GM21423 (cell line): ENCODE results near the gene TCEAL9.
A peak's percentile ranks its signal among the peaks of the same experiment; 100 is the strongest.
"Not testable (repeated sequence)": the region's sequence is repeated elsewhere in the genome, so short reads cannot be mapped to it uniquely, and the experiment has no call there.

Source experiments
- ATAC-seq: cut with Tn5 transposase; IDR thresholded peaks from one replicate; pipeline ENCODE4 v1.9.1; 2021; ENCODE audit warnings: mild to moderate bottlenecking, moderate library complexity; ENCODE audit not compliant: unreplicated experiment

The TCEAL9 gene

DNA sequence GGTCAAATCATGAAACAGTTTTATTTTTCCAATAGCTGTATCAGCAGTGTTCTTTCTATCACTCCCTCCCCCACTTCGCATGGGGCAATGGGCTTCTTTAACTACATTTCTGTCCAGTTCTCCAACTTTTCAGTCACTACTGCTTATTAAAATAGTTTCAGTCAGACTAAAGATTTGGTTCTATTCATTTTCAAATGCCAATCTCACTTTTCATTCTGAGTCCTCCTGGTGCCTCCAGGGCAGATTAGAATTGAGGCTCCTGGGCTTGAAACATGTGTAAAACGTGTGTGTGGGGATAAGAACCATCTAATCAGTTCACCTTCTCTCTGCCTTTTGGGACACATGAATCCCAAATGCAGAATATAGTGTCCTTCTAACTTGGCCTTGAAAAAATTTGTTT lies 16.6 kb downstream of the TCEAL9 start:
- ATAC-seq: no peak

DNA sequence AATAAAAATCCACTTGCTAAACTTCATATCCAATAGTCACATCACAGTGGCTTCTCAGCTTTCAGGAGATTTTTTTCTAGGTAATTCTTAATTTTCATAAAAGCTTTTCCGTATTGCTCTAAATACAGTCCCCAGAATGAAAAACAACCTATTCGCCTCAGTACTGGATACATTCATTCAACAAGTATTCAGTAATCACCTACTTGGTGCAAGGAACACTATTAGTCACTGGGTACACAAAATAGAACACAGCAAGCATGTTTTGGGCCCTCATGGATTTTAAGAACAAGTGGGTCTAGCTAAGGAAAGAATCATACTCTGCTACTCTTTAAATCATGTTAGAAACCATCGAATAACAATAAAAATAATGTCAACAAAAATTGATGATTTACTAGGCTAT lies 17.3 kb downstream of the TCEAL9 start:
- ATAC-seq: no peak

DNA sequence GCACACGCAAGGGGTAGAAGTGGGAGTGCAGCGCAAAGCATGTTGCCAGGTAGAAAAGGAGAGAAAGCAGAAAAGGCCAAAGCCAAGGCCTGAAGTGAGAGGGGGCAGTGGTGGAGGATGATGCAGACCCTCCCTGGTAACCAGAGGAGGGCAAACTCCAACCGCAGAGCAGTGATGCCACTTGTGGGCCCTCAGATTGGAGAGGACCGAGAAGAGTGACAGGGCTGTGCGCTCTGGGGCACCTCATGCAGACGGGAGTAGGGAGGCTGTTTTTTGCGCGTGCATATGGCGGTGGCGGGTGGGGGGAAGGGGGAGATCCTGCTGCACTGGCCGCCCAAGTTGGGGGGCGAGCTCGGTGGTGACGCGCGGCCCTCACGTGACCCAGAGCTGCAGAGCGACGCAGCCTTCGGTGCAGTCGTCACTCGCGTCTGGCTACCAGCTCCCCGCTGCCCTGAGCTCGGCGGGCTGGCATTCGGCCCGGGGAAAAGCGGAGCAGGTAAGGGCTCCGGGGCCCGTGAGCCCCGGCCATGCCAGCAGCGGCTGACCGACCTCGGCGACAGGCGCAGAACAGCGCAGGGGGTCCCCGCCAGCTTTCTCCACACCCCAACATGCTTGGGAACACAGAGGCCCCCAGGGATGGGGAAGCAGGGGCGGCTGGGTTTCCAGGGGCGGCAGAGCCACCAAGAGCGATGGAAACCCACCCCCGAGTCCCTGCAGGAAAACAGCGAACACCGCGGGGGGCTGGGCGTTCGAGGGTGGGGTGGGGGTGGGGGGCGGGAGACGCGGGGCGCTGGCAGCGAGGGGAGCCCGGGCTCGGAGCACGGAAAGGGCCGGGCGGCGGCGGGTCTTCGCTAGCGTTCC lies 20.0 kb downstream of the TCEAL9 start, which contains the start of gene BEX3:
Gene BEX3, plus strand, starts transcription at position 421 of the 861 bp plus-strand sequence. CDS start 984 bp downstream, outside the sequence.
- no peak for ATAC-seq

DNA sequence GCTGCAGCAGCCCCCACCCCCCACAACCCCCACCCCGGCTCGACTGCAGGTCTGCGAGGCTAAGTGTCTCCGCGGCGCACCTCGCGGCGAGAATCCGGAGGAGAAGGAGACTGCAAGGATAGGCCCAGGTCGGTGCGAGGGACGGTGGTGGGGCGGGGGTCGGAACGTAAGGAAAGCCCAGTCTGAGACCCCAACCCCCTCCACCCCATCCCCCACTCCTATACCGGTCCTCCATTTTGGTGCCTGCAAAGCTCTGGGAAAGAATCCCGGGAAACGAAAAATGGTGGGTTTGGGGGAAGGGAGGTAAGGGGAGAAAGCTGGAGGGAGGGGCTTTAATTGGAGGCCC lies 20.6 kb downstream of the TCEAL9 start:
- no peak for ATAC-seq

GRCh38 chrX:103378990-103379389 lies 22.7 kb downstream of the TCEAL9 start:
- ATAC-seq: no peak

- no peak for ATAC-seq
Measured at GRCh38 chrX:103382877-103383276, 26.6 kb downstream of the TCEAL9 start.

DNA sequence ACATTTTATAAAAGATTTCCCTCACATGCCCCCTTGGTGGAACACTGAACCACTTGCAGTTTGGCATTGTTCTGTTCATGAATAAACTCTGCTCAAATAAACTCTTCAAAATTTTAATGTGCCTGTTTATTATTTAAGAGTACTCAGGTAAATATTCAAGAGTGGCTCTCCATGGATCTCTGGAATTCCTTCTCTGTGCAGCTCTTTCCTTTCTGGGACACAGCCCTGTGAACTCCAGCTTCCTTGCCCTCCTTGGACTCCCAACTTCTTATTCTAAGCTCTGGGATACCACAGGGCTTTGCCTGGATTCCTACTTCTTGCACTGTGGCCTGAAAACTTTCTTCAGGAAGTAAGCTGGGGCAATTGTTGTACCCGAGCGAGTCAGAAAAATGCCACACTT lies 28.4 kb downstream of the TCEAL9 start:
- no peak for ATAC-seq

- not testable (repeated sequence) for ATAC-seq
Measured at GRCh38 chrX:103385283-103385830, 29.1 kb downstream of the TCEAL9 start.

- ATAC-seq: no peak
Measured at GRCh38 chrX:103386332-103386731, 30.0 kb downstream of the TCEAL9 start.

DNA sequence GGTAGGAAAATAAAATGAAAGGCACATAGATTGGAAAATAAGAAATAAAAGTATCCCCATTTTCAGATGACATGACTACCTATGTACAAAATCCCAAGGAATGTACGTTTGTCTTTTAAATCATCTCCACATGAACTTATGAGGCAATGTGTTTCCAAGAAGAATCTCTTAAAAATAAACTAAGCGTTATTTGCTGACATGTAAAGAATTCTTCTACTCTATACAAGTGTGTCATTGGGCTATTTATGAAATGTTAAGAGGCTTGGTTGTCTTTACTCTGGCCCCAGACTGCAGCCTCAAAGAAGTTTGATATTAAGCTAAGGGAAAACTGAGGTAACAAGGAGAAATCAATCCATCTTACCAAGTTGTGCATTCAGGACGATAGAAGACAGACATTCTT lies 37.2 kb downstream of the TCEAL9 start:
- no peak for ATAC-seq

GRCh38 chrX:103396186-103396585 lies 39.9 kb downstream of the TCEAL9 start:
- no peak for ATAC-seq

GRCh38 chrX:103396660-103397059 lies 40.4 kb downstream of the TCEAL9 start:
- ATAC-seq: no peak

- no peak for ATAC-seq
Measured at GRCh38 chrX:103397707-103398106, 41.4 kb downstream of the TCEAL9 start.

DNA sequence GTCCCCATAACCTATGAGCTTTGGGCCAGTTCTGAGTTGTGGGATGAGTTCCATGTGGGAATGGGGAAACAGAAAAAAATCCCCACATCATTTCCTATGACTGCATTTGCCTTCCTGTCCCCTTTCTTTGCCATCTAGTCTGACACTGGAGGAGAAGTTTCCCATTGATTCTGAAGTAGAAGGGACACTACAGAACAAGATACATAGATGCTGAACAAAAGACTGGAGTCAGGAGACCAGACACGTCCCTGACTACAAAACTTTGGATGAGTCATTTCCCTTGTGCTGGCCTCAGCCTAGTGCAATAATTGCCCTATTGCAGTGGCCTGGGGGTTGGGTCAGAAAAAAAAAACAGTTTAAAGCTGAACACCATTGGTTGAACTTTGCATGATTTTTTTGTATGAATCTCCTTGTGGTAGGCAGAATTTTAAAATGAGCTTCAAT lies 42.1 kb downstream of the TCEAL9 start:
- ATAC-seq: no peak

- no peak for ATAC-seq
Measured at GRCh38 chrX:103399744-103400143, 43.4 kb downstream of the TCEAL9 start.

- no peak for ATAC-seq
Measured at GRCh38 chrX:103400931-103401330, 44.6 kb downstream of the TCEAL9 start.

DNA sequence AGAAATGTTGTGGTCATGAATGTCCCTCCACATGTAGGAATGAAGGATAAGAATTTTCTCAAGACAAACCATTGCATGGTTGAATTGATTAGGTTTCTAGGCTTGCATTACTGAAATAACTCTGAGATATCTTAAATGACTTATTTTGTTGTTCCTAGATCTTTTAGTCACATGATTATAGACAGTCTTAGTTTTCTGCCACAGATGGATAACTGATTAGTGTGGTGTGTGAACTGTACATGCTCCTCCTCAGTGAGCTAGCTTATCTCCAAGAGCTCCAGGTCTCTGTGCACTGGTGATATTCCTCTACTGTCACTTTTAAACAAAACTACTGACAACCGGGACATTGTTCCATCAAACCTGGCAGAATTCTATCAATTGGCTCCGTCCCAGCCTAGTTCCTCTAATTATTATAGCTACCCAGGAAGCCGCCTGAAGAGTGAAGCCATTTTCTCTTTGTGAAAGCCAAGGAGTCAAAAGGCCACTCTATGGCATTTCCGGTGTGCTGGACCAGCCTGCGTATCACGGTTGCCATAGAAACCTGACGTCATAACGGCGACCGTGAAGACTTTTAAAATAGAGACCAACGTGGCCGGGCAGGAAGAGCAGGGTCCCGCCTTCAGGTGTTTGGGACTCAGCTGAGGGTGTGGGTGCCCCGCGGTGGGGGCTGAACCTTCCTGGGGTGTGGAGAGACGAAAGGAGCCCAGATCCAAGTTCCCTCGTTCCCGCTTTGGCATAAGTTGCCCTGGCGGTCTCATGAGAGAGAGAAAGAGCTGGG lies 48.1 kb downstream of the TCEAL9 start:
- ATAC-seq: peak; percentile 99

DNA sequence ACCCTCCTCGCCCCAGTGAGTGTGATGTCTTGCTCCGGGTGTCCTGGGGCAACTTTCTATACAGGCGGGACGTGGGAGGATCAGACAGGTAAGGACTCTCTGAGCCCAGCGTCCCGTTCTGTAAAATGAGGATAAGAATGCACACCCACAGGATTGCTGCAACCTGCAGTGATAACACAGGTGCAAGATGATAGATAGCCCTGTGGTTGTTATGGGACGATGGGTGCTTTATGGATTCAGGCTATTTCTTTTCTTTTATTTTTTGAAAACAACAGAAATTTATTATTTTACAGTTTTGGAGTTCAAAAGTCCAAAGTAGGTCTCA lies 48.7 kb downstream of the TCEAL9 start:
- ATAC-seq: no peak

DNA sequence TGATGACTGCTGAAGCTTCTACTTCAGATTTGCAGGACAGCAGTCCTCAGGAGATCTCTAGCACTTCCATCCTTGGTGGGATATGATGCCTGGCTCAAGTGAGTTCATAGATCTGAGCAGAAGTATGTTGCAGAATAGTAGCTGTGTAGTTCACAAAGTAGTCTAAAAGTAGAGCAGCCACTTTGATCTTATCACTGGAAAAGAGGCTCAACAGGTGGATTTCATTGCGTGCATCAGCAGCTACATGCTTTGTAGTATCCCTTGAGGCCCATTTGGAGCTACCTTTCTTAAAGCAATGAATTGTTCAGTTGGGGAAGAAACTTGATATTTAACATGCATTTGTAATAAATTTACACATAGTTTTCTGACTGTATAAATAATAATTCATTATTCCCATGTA lies 50.0 kb downstream of the TCEAL9 start:
- ATAC-seq: no peak

- no peak for ATAC-seq
Measured at GRCh38 chrX:103407776-103408175, 51.5 kb downstream of the TCEAL9 start.
